ENCODE data around the gene BRD4. TPM values are rescaled to one million over a fixed set of nuclear protein-coding genes. Genes with fewer than 3 reads are reported as not detected.
A peak's percentile ranks its signal among the peaks of the same experiment; 100 is the strongest.

BRD4 gene
- total RNA-seq, 6 donors from 2014 or later, result 41.9 to 117 (median 79.3) TPM

GRCh38 chr19:15199661-15200552, 132.4 kb downstream of the BRD4 start:
- DNase-seq (peak; percentile 42 to 88), ATAC-seq (ENCODE audit: low FRiP score in 2 of 2) (no peak)
- H3K4me1 ChIP-seq, result peaks cover 20 to 43% (median 25%) of the 10 kb centered on the region in 4 donors
- TF ChIP-seq CTCF (IDR thresholded peaks at IDR 0.05) (no peak), EP300 (IDR thresholded peaks at IDR 0.05) (no peak)
- H3K9me3 ChIP-seq, result no peaks in the 10 kb centered on the region
- H3K36me3 ChIP-seq, result no peaks in the 10 kb centered on the region
- peak overlapping the region; percentile 67 to 87 (median 82) for H3K27ac ChIP-seq
- H3K27me3 ChIP-seq, result peaks cover 0 to 27% (median 17%) of the 10 kb centered on the region in 4 donors
- H3K4me3 ChIP-seq, result peak overlapping the region; percentile 32 to 62 (median 58)
- 0 to 10% methylated on average over 2 to 13 of the region's 82 CpGs for WGBS, 2 donors

- 81 to 83% methylated on average over 13 to 15 of the region's 15 CpGs for WGBS, 2 donors
- Histone ChIP-seq H3K9me3 (no peaks in the 10 kb centered on the region), H3K27me3 (peaks cover 0 to 27% (median 17%) of the 10 kb centered on the region in 4 donors), H3K36me3 (no peaks in the 10 kb centered on the region), H3K4me3 (peak overlapping the region in 3 of 4 donors; percentile 56 to 62 (median 60)), H3K27ac (peak overlapping the region; percentile 67 to 87 (median 82)), H3K4me1 (peaks cover 23 to 44% (median 26%) of the 10 kb centered on the region in 4 donors)
- ATAC-seq (ENCODE audit: low FRiP score in 2 of 2), result no peak
- TF ChIP-seq POLR2A (IDR thresholded peaks at IDR 0.05) (no peak), EP300 (IDR thresholded peaks at IDR 0.05) (no peak), POLR2AphosphoS5 (IDR thresholded peaks at IDR 0.05) (no peak), CTCF (IDR thresholded peaks at IDR 0.05) (no peak)
- DNase-seq, result no peak
Measured at GRCh38 chr19:15198951-15199660, 133.2 kb downstream of the BRD4 start.

GRCh38 chr19:15197942-15198341, 134.4 kb downstream of the BRD4 start:
- peaks cover 0 to 27% (median 17%) of the 10 kb centered on the region in 4 donors for H3K27me3 ChIP-seq
- no peaks in the 10 kb centered on the region for H3K36me3 ChIP-seq
- TF ChIP-seq POLR2A (IDR thresholded peaks at IDR 0.05), result no peak
- no peak for TF ChIP-seq CTCF (IDR thresholded peaks at IDR 0.05)
- no peak for TF ChIP-seq POLR2AphosphoS5 (IDR thresholded peaks at IDR 0.05)
- no peak for TF ChIP-seq EP300 (IDR thresholded peaks at IDR 0.05)
- H3K9me3 ChIP-seq, result no peaks in the 10 kb centered on the region
- DNase-seq (no peak), ATAC-seq (ENCODE audit: low FRiP score in 2 of 2) (no peak)
- 31 to 39% methylated on average over 8 of the region's 8 CpGs for WGBS, 2 donors
- H3K4me3 ChIP-seq, result no peak overlapping the region
- H3K27ac ChIP-seq, result peak overlapping the region in 3 of 4 donors; percentile 38 to 49 (median 48)
- peaks cover 23 to 44% (median 26%) of the 10 kb centered on the region in 4 donors for H3K4me1 ChIP-seq

- DNase-seq (no peak), ATAC-seq (ENCODE audit: low FRiP score in 2 of 2) (no peak)
- Histone ChIP-seq H3K4me1 (peaks cover 23 to 44% (median 26%) of the 10 kb centered on the region in 4 donors), H3K4me3 (no peak overlapping the region), H3K36me3 (no peaks in the 10 kb centered on the region), H3K27me3 (peaks cover 0 to 27% (median 17%) of the 10 kb centered on the region in 4 donors), H3K9me3 (no peaks in the 10 kb centered on the region), H3K27ac (peak overlapping the region in 3 of 4 donors; percentile 48 to 87 (median 49))
- TF ChIP-seq CTCF (IDR thresholded peaks at IDR 0.05), result no peak
- no peak for TF ChIP-seq POLR2A (IDR thresholded peaks at IDR 0.05)
- no peak for TF ChIP-seq POLR2AphosphoS5 (IDR thresholded peaks at IDR 0.05)
- 13 to 29% methylated on average over 5 to 9 of the region's 14 CpGs for WGBS, 2 donors
Measured at GRCh38 chr19:15197275-15197941, 134.9 kb downstream of the BRD4 start.

Data from upper lobe of left lung (tissue), 6 donors.